CD14-positive monocyte (primary cell): ENCODE measurements around the gene AGTPBP1. TPM values are rescaled to one million over a fixed set of nuclear protein-coding genes. Genes with fewer than 3 reads are reported as not detected.

Experiments
- DNase-seq, 3 donors: peaks; one replicate each; pipeline ENCODE4 v3.0.0-alpha.2; 2011 to 2022
- H2AFZ ChIP-seq: 2 replicates; pipeline ENCODE4 v1.6.0; 2012; ENCODE audit warnings: mild to moderate bottlenecking, low read depth, low read length, inconsistent platforms; ENCODE audit not compliant: insufficient read depth, poor library complexity, severe bottlenecking
- H3K27ac ChIP-seq, 2 donors: 1 replicate in 1 of 2; 2 replicates in 1 of 2; pipeline ENCODE4 v1.5.1; 2012 to 2013; ENCODE audit warnings: low read length in 2 of 2, control low read depth in 1 of 2, inconsistent platforms in 1 of 2, low read depth in 1 of 2, mild to moderate bottlenecking in 1 of 2
- H3K27me3 ChIP-seq, 2 donors: one replicate each; pipeline versions ENCODE4 v1.6.0 to v1.6.1; 2011 to 2013; ENCODE audit warnings: low read length in 2 of 2; ENCODE audit not compliant: control insufficient read depth in 2 of 2, insufficient read depth in 2 of 2
- H3K36me3 ChIP-seq, 2 donors: replicated peaks in 1 of 2; 1 replicate in 1 of 2; 2 replicates in 1 of 2; pipeline versions ENCODE4 v1.5.1 to v1.6.1; 2012 to 2013; ENCODE audit warnings: low read length in 2 of 2, control low read depth in 1 of 2, inconsistent platforms in 1 of 2, mild to moderate bottlenecking in 1 of 2; ENCODE audit not compliant: insufficient read depth in 2 of 2, control insufficient read depth in 1 of 2
- H3K4me1 ChIP-seq, 2 donors: 1 replicate in 1 of 2; 2 replicates in 1 of 2; pipeline versions ENCODE4 v1.5.1 to v1.6.1; 2012 to 2013; ENCODE audit warnings: low read length in 2 of 2, control low read depth in 1 of 2, inconsistent platforms in 1 of 2, mild to moderate bottlenecking in 1 of 2, moderate library complexity in 1 of 2; ENCODE audit not compliant: insufficient read depth in 2 of 2, control insufficient read depth in 1 of 2
- H3K4me2 ChIP-seq: replicated peaks from 2 replicates; pipeline ENCODE3; 2012; ENCODE audit warnings: low read length, moderate library complexity, mild to moderate bottlenecking; ENCODE audit not compliant: poor library complexity, severe bottlenecking; ENCODE audit errors: extremely low read depth
- H3K4me3 ChIP-seq, 3 experiments: fragments of 200-600 bp in 1 of 3; sonication (generic) in 1 of 3; replicated peaks in 1 of 3; 1 replicate in 2 of 3; 2 replicates in 1 of 3; pipeline ENCODE4 v1.5.1; 2011 to 2013; ENCODE audit warnings: low read length in 3 of 3, mild to moderate bottlenecking in 3 of 3, control low read depth in 2 of 3, low read depth in 2 of 3, inconsistent platforms in 1 of 3, moderate library complexity in 1 of 3
- H3K79me2 ChIP-seq: 2 replicates; pipeline ENCODE4 v1.6.0; 2012; ENCODE audit warnings: mild to moderate bottlenecking, control low read depth, inconsistent platforms, low read length, moderate library complexity; ENCODE audit not compliant: insufficient read depth
- H3K9ac ChIP-seq: 2 replicates; pipeline ENCODE4 v1.6.0; 2017; ENCODE audit warnings: low read length, mild to moderate bottlenecking; ENCODE audit not compliant: insufficient read depth, poor library complexity, severe bottlenecking
- H3K9me3 ChIP-seq, 2 donors: replicated peaks in 1 of 2; 1 replicate in 1 of 2; 2 replicates in 1 of 2; pipeline versions ENCODE4 v1.5.1 to v1.6.1; 2012 to 2013; ENCODE audit warnings: low read length in 2 of 2, control low read depth in 1 of 2; ENCODE audit not compliant: control insufficient read depth in 1 of 2, insufficient read depth in 1 of 2
- H4K20me1 ChIP-seq: 2 replicates; pipeline ENCODE4 v1.6.0; 2012; ENCODE audit warnings: mild to moderate bottlenecking, low read length, control low read depth, moderate library complexity; ENCODE audit not compliant: insufficient read depth
- H3K27ac Mint-ChIP-seq, 7 donors: one replicate each; pipeline ENCODE4 v1.8.0; 2020; ENCODE audit warnings: mild to moderate bottlenecking in 7 of 7, mixed read lengths in 7 of 7, moderate library complexity in 6 of 7, inconsistent platforms in 2 of 7
- H3K27me3 Mint-ChIP-seq, 3 donors: one replicate each; pipeline ENCODE4 v1.8.0; 2021 to 2022; ENCODE audit warnings: low read depth in 3 of 3, mild to moderate bottlenecking in 3 of 3, mixed read lengths in 3 of 3, moderate library complexity in 3 of 3, inconsistent platforms in 1 of 3
- H3K36me3 Mint-ChIP-seq, 2 donors: one replicate each; pipeline ENCODE4 v1.8.0; 2020; ENCODE audit warnings: mixed read lengths in 2 of 2, inconsistent platforms in 1 of 2, mild to moderate bottlenecking in 1 of 2
- H3K4me1 Mint-ChIP-seq: one replicate; pipeline ENCODE4 v1.8.0; 2020; ENCODE audit warnings: mild to moderate bottlenecking, mixed read lengths
- H3K4me3 Mint-ChIP-seq, 2 donors: one replicate each; pipeline ENCODE4 v1.8.0; 2020; ENCODE audit warnings: mild to moderate bottlenecking in 2 of 2, mixed read lengths in 2 of 2, moderate library complexity in 1 of 2
- H3K9me3 Mint-ChIP-seq, 7 donors: one replicate each; pipeline ENCODE4 v1.8.0; 2020 to 2022; ENCODE audit warnings: mixed read lengths in 7 of 7, mild to moderate bottlenecking in 6 of 7, moderate library complexity in 6 of 7, inconsistent platforms in 2 of 7
- CTCF ChIP-seq: fragments of 200-600 bp; IDR thresholded peaks from one replicate; pipeline ENCODE4 v1.8.0; 2022; ENCODE audit warnings: antibody characterized with exemption, mild to moderate bottlenecking
- WGBS: methylation state at CpG from one replicate; pipeline ENCODE4 v1.1.5; 2013; ENCODE audit warnings: missing lambda C conversion rate; ENCODE audit not compliant: insufficient coverage; 5-methylcytosine and 5-hydroxymethylcytosine counted together
- intact Hi-C, 2 donors: fragments of 100-400 bp; cut with micrococcal nuclease; formaldehyde crosslinking; loops; one replicate each; pipeline versions ENCODE4 v1.15.0 to v1.15.1; 2023
- polyA plus RNA-seq, 3 donors: library from polyadenylated mRNA; depleted of rRNA in 1 of 3; unstranded in 2 of 3; stranded (reverse) in 1 of 3; fragments of 300-500 nt in 2 of 3; fragments of >200 nt in 1 of 3; fragmentation: Illumina TruSeq in 2 of 3; gene quantifications; 1 replicate in 2 of 3; 2 replicates in 1 of 3; pipeline ENCODE4 v1.2.3, GENCODE V29; 2012 to 2021

The AGTPBP1 gene
- polyA plus RNA-seq, 3 donors, result 55.6 to 90.3 (median 77.0) TPM

DNA sequence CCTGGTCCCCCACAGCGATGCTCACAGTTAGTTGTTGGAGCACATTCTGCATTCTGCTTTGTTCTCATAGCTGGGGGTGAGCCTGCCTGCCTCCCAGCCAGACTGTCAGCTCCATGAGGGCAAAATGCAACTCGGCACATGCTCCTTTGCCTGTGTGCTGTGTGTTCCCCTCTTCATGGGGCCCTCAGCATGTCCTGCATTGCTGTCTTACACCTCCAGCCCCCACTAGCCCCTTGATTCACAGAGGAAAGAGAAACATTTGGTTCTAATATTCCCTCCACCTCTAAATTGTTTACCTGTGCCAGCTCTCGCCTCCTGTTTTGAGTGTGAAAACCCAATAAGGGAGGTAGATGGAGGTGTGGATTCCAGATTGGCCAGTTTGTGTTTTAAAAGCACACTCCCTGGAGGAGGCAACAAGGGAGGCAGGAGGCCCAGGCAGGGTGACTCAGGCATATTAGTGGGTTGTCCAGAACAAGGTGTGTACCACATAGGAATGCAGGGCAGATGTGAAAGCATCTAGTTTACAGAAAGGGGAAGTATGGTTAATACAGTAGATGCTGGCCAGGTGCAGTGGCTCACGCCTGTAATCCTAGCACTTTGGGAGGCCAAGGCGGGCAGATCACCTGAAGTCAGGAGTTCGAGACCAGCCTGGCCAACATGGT, 224.6 kb downstream of the AGTPBP1 start:
- Histone ChIP-seq H3K36me3 (no peaks in the 10 kb centered on the region), H3K9ac (no peak overlapping the region), H3K27me3 (no peaks in the 10 kb centered on the region), H3K4me2 (no peak overlapping the region), H3K27ac (no peak overlapping the region), H3K4me1 (peaks cover 2 to 3% of the 10 kb centered on the region in 2 donors), H3K9me3 (no peaks in the 10 kb centered on the region), H2AFZ (no peak overlapping the region), H4K20me1 (no peaks in the 10 kb centered on the region), H3K4me3 (no peak overlapping the region), H3K79me2 (no peaks in the 10 kb centered on the region)
- DNase-seq, result no peak
- Mint-ChIP-seq H3K9me3 (peaks cover 0 to 1% (median 0%) of the 10 kb centered on the region in 7 donors), H3K27me3 (peaks cover 4 to 12% (median 5%) of the 10 kb centered on the region in 3 donors), H3K36me3 (no peaks in the 10 kb centered on the region), H3K4me1 (peaks cover under 1% of the 10 kb centered on the region), H3K4me3 (no peak overlapping the region), H3K27ac (no peak overlapping the region)
- WGBS, result 86% methylated on average over 4 of the region's 6 CpGs
- intact Hi-C loops, result no loop called here
- no peak for TF ChIP-seq CTCF

DNA sequence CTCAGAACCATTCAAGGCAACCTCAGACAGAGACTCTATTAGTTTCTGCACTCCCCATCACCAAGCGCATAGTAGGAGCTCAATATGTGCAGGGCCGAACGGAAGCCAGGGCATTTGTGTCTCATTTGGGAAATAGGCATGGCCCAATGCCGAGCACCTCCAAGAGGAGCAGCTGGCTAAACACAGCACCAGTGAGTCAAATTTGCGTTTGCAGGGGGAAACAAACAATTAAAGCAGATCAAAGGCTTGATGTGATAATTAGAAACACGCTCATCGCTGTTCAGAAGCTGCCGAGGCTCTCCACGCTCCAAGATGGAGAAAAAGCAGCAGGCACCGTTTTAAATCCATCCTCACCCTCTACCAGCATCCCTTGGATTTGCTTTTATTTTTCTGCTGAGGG, 225.3 kb downstream of the AGTPBP1 start:
- Mint-ChIP-seq H3K4me1 (no peaks in the 10 kb centered on the region), H3K27me3 (peaks cover 6 to 12% (median 6%) of the 10 kb centered on the region in 3 donors), H3K9me3 (peaks cover 0 to 1% (median 0%) of the 10 kb centered on the region in 7 donors), H3K36me3 (no peaks in the 10 kb centered on the region), H3K4me3 (no peak overlapping the region), H3K27ac (no peak overlapping the region)
- no peak overlapping the region for H3K9ac ChIP-seq
- intact Hi-C loops, result no loop called here
- TF ChIP-seq CTCF, result no peak
- no peak overlapping the region for H3K4me3 ChIP-seq
- no peaks in the 10 kb centered on the region for H3K4me1 ChIP-seq
- H3K79me2 ChIP-seq, result no peaks in the 10 kb centered on the region
- H2AFZ ChIP-seq, result no peak overlapping the region
- no peak overlapping the region for H3K4me2 ChIP-seq
- H3K27ac ChIP-seq, result no peak overlapping the region
- no peaks in the 10 kb centered on the region for H3K27me3 ChIP-seq
- 75% methylated on average over 4 of the region's 10 CpGs for WGBS
- H4K20me1 ChIP-seq, result no peaks in the 10 kb centered on the region
- H3K9me3 ChIP-seq, result no peaks in the 10 kb centered on the region
- H3K36me3 ChIP-seq, result no peaks in the 10 kb centered on the region
- DNase-seq, result no peak
